OCI-LY1 (cell line): Measurements from ENCODE around the gene HTR4.

Source experiments
- H2AFZ ChIP-seq: fragments of 200-600 bp; sonication (generic), shearing (Covaris generic); 2 replicates; pipeline ENCODE4 v1.6.0; 2014; ENCODE audit warnings: antibody characterized with exemption, mild to moderate bottlenecking, low read length
- H3F3A ChIP-seq: fragments of 200-600 bp; sonication (generic), shearing (Covaris generic); 2 replicates; pipeline ENCODE4 v1.6.0; 2014; ENCODE audit warnings: mild to moderate bottlenecking, antibody characterized with exemption, low read length, moderate library complexity; ENCODE audit not compliant: insufficient read depth
- H3K27ac ChIP-seq: fragments of 200-600 bp; sonication (generic); 2 replicates; pipeline ENCODE4 v1.5.1; 2014; ENCODE audit warnings: low read length, mixed run types, mild to moderate bottlenecking, low read depth; ENCODE audit not compliant: poor library complexity, severe bottlenecking
- H3K27me3 ChIP-seq: fragments of 200-600 bp; sonication (generic); 2 replicates; pipeline ENCODE4 v1.6.0; 2014; ENCODE audit warnings: antibody characterized with exemption, mild to moderate bottlenecking, low read length, moderate library complexity; ENCODE audit not compliant: insufficient read depth
- H3K36me3 ChIP-seq: fragments of 200-600 bp; sonication (generic); 2 replicates; pipeline ENCODE4 v1.6.1; 2014; ENCODE audit warnings: mild to moderate bottlenecking, antibody characterized with exemption, low read length, moderate library complexity, mixed read lengths; ENCODE audit not compliant: insufficient read depth
- H3K4me1 ChIP-seq: fragments of 200-600 bp; sonication (generic); 2 replicates; pipeline ENCODE4 v1.5.1; 2014; ENCODE audit warnings: mild to moderate bottlenecking, low read length, moderate library complexity; ENCODE audit not compliant: insufficient read depth, severe bottlenecking
- H3K4me2 ChIP-seq: fragments of 200-600 bp; sonication (generic), shearing (Covaris generic); 2 replicates; pipeline ENCODE4 v1.6.1; 2014; ENCODE audit warnings: low read length
- H3K4me3 ChIP-seq: fragments of 200-600 bp; sonication (generic); 2 replicates; pipeline ENCODE4 v1.5.1; 2014; ENCODE audit warnings: low read length, low read depth, mild to moderate bottlenecking, mixed read lengths; ENCODE audit not compliant: poor library complexity, severe bottlenecking
- H3K79me2 ChIP-seq: fragments of 200-600 bp; shearing (Covaris generic); 2 replicates; pipeline ENCODE4 v1.6.1; 2016; ENCODE audit warnings: mixed run types, low read length, mixed read lengths; ENCODE audit not compliant: insufficient read depth
- H3K9ac ChIP-seq: fragments of 200-600 bp; sonication (generic), shearing (Covaris generic); 2 replicates; pipeline ENCODE4 v1.6.1; 2014; ENCODE audit warnings: mild to moderate bottlenecking, low read length, mixed read lengths
- H3K9me2 ChIP-seq: fragments of 200-600 bp; sonication (generic), shearing (Covaris generic); 2 replicates; pipeline ENCODE4 v1.6.1; 2014; ENCODE audit warnings: low read depth, mild to moderate bottlenecking, low read length, mixed read lengths
- H3K9me3 ChIP-seq: fragments of 200-600 bp; shearing (Covaris generic); 2 replicates; pipeline ENCODE4 v1.6.1; 2014; ENCODE audit warnings: low read length, mixed read lengths
- H4K20me1 ChIP-seq: fragments of 200-600 bp; sonication (generic), shearing (Covaris generic); 2 replicates; pipeline ENCODE4 v1.6.0; 2016; ENCODE audit warnings: mild to moderate bottlenecking, low read length; ENCODE audit not compliant: insufficient read depth
- EZH2 ChIP-seq: fragments of 200-600 bp; sonication (generic), shearing (Covaris generic); IDR thresholded peaks from 2 replicates; pipeline ENCODE4 v1.8.0; 2017; ENCODE audit warnings: borderline replicate concordance, mixed run types, mild to moderate bottlenecking, antibody characterized with exemption, low read length, moderate library complexity, mixed read lengths
- TF ChIP-seq, protein P1 (sequence below): fragments of 200-600 bp; sonication (generic), shearing (Covaris generic); IDR thresholded peaks from 2 replicates; pipeline ENCODE4 v1.5.1; 2017; ENCODE audit warnings: mild to moderate bottlenecking, antibody characterized with exemption, low read length, moderate library complexity, mixed read lengths

HTR4 gene

DNA sequence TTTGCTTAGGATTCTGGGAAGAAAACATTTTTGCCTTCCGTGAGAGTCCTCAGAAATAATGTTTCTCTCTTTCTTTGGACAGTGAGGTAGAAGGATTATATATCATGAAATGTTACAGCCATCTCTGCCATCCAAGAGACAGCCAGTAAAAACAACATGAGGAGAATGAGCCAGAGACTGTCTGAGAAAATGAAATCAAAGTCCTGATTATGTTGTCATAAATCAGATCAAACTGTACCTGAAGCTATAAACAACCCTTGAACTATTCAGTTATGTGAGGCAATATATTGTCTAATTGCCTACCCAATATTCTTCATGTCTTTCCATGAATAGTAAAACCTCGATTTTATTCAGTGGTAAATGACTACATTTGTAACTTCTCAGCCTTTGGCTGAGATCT lies 9.2 kb upstream of the HTR4 start:
- H3K4me1 ChIP-seq: no peaks in the 10 kb centered on the region
- H3K36me3 ChIP-seq: no peaks in the 10 kb centered on the region
- TF ChIP-seq, protein P1, sequence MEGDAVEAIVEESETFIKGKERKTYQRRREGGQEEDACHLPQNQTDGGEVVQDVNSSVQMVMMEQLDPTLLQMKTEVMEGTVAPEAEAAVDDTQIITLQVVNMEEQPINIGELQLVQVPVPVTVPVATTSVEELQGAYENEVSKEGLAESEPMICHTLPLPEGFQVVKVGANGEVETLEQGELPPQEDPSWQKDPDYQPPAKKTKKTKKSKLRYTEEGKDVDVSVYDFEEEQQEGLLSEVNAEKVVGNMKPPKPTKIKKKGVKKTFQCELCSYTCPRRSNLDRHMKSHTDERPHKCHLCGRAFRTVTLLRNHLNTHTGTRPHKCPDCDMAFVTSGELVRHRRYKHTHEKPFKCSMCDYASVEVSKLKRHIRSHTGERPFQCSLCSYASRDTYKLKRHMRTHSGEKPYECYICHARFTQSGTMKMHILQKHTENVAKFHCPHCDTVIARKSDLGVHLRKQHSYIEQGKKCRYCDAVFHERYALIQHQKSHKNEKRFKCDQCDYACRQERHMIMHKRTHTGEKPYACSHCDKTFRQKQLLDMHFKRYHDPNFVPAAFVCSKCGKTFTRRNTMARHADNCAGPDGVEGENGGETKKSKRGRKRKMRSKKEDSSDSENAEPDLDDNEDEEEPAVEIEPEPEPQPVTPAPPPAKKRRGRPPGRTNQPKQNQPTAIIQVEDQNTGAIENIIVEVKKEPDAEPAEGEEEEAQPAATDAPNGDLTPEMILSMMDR: no peak
- no peak for TF ChIP-seq EZH2

GRCh38 chr5:148660346-148660660 lies 6.0 kb upstream of the HTR4 start:
- no peaks in the 10 kb centered on the region for H3K36me3 ChIP-seq
- H3K79me2 ChIP-seq: no peaks in the 10 kb centered on the region
- H3K4me3 ChIP-seq: no peak overlapping the region
- no peaks in the 10 kb centered on the region for H3F3A ChIP-seq
- H3K27ac ChIP-seq: no peak overlapping the region
- H3K9me3 ChIP-seq: no peaks in the 10 kb centered on the region
- no peaks in the 10 kb centered on the region for H3K27me3 ChIP-seq
- no peaks in the 10 kb centered on the region for H4K20me1 ChIP-seq
- H2AFZ ChIP-seq: no peak overlapping the region
- no peaks in the 10 kb centered on the region for H3K4me1 ChIP-seq
- no peak overlapping the region for H3K4me2 ChIP-seq
- H3K9me2 ChIP-seq: no peaks in the 10 kb centered on the region
- H3K9ac ChIP-seq: no peak overlapping the region
- TF ChIP-seq EZH2: no peak
- TF ChIP-seq, protein P1: no peak

More for the DNA sequence above, 9.2 kb upstream of the HTR4 start:
- Histone ChIP-seq H3K4me3 (no peak overlapping the region), H3K27me3 (no peaks in the 10 kb centered on the region), H3F3A (no peaks in the 10 kb centered on the region), H3K9me3 (no peaks in the 10 kb centered on the region), H3K9me2 (no peaks in the 10 kb centered on the region), H3K79me2 (no peaks in the 10 kb centered on the region), H3K27ac (no peak overlapping the region), H4K20me1 (no peaks in the 10 kb centered on the region), H2AFZ (no peak overlapping the region), H3K4me2 (no peak overlapping the region), H3K9ac (no peak overlapping the region)

DNA sequence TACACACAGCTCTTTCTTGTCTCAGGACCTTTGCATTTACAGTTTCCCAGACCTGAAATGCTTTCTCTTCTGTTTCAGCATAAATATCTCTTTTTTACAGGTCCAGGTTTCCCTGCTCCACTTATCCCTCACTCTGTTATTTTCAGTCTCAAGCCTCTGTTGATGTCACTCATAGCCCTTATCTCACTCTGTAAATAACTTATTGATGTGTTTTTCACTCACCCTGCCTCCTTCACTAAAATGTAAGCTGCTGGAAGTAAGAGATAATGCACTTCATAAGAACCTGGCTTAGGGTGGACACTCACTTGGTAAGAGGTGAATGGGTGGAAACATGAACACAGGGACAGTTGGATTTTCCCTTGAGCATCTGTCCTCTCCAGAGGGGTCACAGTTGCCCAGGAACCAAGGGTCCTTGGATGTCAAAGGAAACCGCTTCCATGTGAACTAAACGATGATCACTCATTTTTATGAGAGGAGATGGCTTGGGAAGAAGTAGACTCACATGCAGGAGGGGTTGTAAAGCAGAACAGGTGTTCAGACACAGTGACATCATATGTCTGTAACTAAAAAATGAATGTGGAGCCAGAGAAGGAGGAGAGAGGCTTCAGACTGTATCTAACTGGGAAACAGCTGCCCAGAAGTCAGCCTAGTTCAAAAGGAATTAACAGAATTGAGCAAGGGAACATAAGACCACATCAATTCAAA lies 5.5 kb upstream of the HTR4 start:
- Histone ChIP-seq H3K27ac (no peak overlapping the region), H3K4me2 (no peak overlapping the region), H3F3A (no peaks in the 10 kb centered on the region), H3K9me2 (no peaks in the 10 kb centered on the region), H3K9me3 (no peaks in the 10 kb centered on the region), H3K79me2 (no peaks in the 10 kb centered on the region), H3K9ac (no peak overlapping the region), H3K36me3 (no peaks in the 10 kb centered on the region), H3K27me3 (no peaks in the 10 kb centered on the region), H3K4me1 (no peaks in the 10 kb centered on the region), H3K4me3 (no peak overlapping the region), H2AFZ (no peak overlapping the region), H4K20me1 (no peaks in the 10 kb centered on the region)
- TF ChIP-seq, protein P1: no peak
